ENCODE results near the gene KRT28.

KRT28 gene

GRCh38 chr17:40760105-40761016 lies 39.4 kb downstream of the KRT28 start:
- TF ChIP-seq OSR1 (CRISPR knock-in tag; IDR thresholded peaks at IDR 0.05) (no peak), ESRRG (CRISPR knock-in tag; IDR thresholded peaks at IDR 0.05) (no peak), ZFP3 (CRISPR knock-in tag; IDR thresholded peaks at IDR 0.05) (no peak), ISL1 (CRISPR knock-in tag; IDR thresholded peaks at IDR 0.05) (no peak), ZC3H10 (CRISPR knock-in tag; IDR thresholded peaks at IDR 0.05) (no peak), TOX (CRISPR knock-in tag; IDR thresholded peaks at IDR 0.05; ENCODE audit: borderline replicate concordance) (no peak), CSDC2 (CRISPR knock-in tag; IDR thresholded peaks at IDR 0.05) (no peak), ZFP30 (CRISPR knock-in tag; IDR thresholded peaks at IDR 0.05) (no peak), CREB5 (CRISPR knock-in tag; IDR thresholded peaks at IDR 0.05; ENCODE audit: low read depth) (no peak), PPARA (CRISPR knock-in tag; IDR thresholded peaks at IDR 0.05; ENCODE audit: borderline replicate concordance) (no peak), ARNTL (CRISPR knock-in tag; IDR thresholded peaks at IDR 0.05; ENCODE audit: borderline replicate concordance, low read depth) (no peak), GLIS3 (CRISPR knock-in tag; IDR thresholded peaks at IDR 0.05) (no peak), SNAI2 (CRISPR knock-in tag; IDR thresholded peaks at IDR 0.05) (no peak), ZNF8 (CRISPR knock-in tag; IDR thresholded peaks at IDR 0.05) (no peak), RARB (CRISPR knock-in tag; IDR thresholded peaks at IDR 0.05) (no peak), ZNF565 (CRISPR knock-in tag; conservative IDR thresholded peaks at IDR 0.05; ENCODE audit: low read depth) (no peak), TCF4 (CRISPR knock-in tag; IDR thresholded peaks at IDR 0.05; ENCODE audit: borderline replicate concordance) (no peak)
- TF ChIP-seq, protein P1, sequence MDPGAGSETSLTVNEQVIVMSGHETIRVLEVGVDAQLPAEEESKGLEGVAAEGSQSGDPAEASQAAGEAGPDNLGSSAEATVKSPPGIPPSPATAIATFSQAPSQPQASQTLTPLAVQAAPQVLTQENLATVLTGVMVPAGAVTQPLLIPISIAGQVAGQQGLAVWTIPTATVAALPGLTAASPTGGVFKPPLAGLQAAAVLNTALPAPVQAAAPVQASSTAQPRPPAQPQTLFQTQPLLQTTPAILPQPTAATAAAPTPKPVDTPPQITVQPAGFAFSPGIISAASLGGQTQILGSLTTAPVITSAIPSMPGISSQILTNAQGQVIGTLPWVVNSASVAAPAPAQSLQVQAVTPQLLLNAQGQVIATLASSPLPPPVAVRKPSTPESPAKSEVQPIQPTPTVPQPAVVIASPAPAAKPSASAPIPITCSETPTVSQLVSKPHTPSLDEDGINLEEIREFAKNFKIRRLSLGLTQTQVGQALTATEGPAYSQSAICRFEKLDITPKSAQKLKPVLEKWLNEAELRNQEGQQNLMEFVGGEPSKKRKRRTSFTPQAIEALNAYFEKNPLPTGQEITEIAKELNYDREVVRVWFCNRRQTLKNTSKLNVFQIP (CRISPR knock-in tag; IDR thresholded peaks at IDR 0.05; ENCODE audit: borderline replicate concordance, low read depth) = no peak
- TF ChIP-seq, protein P2, sequence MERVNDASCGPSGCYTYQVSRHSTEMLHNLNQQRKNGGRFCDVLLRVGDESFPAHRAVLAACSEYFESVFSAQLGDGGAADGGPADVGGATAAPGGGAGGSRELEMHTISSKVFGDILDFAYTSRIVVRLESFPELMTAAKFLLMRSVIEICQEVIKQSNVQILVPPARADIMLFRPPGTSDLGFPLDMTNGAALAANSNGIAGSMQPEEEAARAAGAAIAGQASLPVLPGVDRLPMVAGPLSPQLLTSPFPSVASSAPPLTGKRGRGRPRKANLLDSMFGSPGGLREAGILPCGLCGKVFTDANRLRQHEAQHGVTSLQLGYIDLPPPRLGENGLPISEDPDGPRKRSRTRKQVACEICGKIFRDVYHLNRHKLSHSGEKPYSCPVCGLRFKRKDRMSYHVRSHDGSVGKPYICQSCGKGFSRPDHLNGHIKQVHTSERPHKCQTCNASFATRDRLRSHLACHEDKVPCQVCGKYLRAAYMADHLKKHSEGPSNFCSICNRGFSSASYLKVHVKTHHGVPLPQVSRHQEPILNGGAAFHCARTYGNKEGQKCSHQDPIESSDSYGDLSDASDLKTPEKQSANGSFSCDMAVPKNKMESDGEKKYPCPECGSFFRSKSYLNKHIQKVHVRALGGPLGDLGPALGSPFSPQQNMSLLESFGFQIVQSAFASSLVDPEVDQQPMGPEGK (CRISPR knock-in tag; IDR thresholded peaks at IDR 0.05; ENCODE audit: borderline replicate concordance) = no peak
- no peak for ATAC-seq

DNA sequence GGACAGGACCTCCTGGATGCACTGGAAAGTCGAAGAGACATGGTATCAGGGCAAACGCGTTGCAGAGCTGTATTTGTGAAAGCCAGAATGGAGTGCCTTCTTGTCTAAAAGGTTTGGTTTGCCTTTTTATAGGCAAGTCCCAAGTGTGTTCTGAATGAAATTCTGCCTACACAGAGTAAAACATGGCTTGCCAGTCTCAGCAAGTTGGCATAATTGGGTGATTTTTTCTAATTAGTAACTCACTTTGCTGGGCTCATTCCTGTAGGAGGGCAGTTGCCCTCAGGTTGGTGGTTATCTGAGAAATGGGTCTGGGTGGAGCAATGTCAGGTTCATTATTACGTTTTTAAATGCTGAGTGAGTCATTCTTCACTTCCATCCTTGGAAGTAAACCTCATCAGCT lies 44.5 kb downstream of the KRT28 start, which contains the start of gene KRT25:
Gene KRT25, minus strand, starts transcription at position 101 of the 400 bp plus-strand sequence. Its CDS starts 60 bp downstream, at position 41.
- no peak for ATAC-seq
- TF ChIP-seq BACH2 (CRISPR knock-in tag; IDR thresholded peaks at IDR 0.05; ENCODE audit: borderline replicate concordance) = no peak

DNA sequence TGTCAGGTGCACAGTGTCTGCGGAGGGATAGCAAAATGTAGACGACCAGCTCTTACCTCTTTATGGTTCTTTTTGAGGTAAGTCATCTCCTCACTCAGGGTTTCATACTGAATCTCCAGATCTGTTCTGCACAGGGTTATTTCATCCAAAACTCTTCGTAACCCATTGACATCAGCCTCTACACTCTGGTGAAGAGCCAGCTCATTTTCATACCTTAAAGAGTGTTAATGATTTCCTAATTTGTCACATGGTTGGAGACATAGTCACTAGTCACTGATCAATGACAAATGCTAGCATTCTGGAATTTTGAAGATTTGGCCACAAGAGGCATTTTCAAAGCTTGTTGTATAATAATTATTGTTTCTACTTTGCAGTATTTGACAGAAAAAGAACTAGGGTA lies 46.0 kb downstream of the KRT28 start:
- no peak for ATAC-seq
- TF ChIP-seq ZFP30 (CRISPR knock-in tag; IDR thresholded peaks at IDR 0.05) = no peak
- TF ChIP-seq ZNF8 (CRISPR knock-in tag; IDR thresholded peaks at IDR 0.05) = no peak
- no peak for TF ChIP-seq CREB5 (CRISPR knock-in tag; IDR thresholded peaks at IDR 0.05; ENCODE audit: low read depth)
- TF ChIP-seq BACH2 (CRISPR knock-in tag; IDR thresholded peaks at IDR 0.05; ENCODE audit: borderline replicate concordance) = no peak
- no peak for TF ChIP-seq TOX (CRISPR knock-in tag; IDR thresholded peaks at IDR 0.05; ENCODE audit: borderline replicate concordance)
- no peak for TF ChIP-seq ZNF70 (CRISPR knock-in tag; IDR thresholded peaks at IDR 0.05)
- no peak for TF ChIP-seq TSHZ2 (CRISPR knock-in tag; IDR thresholded peaks at IDR 0.05)
- TF ChIP-seq CSDC2 (CRISPR knock-in tag; IDR thresholded peaks at IDR 0.05) = no peak
- no peak for TF ChIP-seq OSR1 (CRISPR knock-in tag; IDR thresholded peaks at IDR 0.05)
- no peak for TF ChIP-seq ZFP3 (CRISPR knock-in tag; IDR thresholded peaks at IDR 0.05)
- TF ChIP-seq TCF4 (CRISPR knock-in tag; IDR thresholded peaks at IDR 0.05; ENCODE audit: borderline replicate concordance) = no peak
- TF ChIP-seq ZC3H10 (CRISPR knock-in tag; IDR thresholded peaks at IDR 0.05) = no peak
- no peak for TF ChIP-seq RARB (CRISPR knock-in tag; IDR thresholded peaks at IDR 0.05)
- TF ChIP-seq GLIS3 (CRISPR knock-in tag; IDR thresholded peaks at IDR 0.05) = no peak
- TF ChIP-seq PPARA (CRISPR knock-in tag; IDR thresholded peaks at IDR 0.05; ENCODE audit: borderline replicate concordance) = no peak
- TF ChIP-seq, protein P3, sequence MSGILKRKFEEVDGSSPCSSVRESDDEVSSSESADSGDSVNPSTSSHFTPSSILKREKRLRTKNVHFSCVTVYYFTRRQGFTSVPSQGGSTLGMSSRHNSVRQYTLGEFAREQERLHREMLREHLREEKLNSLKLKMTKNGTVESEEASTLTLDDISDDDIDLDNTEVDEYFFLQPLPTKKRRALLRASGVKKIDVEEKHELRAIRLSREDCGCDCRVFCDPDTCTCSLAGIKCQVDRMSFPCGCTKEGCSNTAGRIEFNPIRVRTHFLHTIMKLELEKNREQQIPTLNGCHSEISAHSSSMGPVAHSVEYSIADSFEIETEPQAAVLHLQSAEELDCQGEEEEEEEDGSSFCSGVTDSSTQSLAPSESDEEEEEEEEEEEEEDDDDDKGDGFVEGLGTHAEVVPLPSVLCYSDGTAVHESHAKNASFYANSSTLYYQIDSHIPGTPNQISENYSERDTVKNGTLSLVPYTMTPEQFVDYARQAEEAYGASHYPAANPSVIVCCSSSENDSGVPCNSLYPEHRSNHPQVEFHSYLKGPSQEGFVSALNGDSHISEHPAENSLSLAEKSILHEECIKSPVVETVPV (CRISPR knock-in tag; IDR thresholded peaks at IDR 0.05) = no peak
- no peak for TF ChIP-seq ISL1 (CRISPR knock-in tag; IDR thresholded peaks at IDR 0.05)
- TF ChIP-seq ESRRG (CRISPR knock-in tag; IDR thresholded peaks at IDR 0.05) = no peak
- TF ChIP-seq ARNTL (CRISPR knock-in tag; IDR thresholded peaks at IDR 0.05; ENCODE audit: borderline replicate concordance, low read depth) = no peak
